Measurements from ENCODE around the gene C10orf71. TPM values are rescaled to one million over a fixed set of nuclear protein-coding genes. Genes with fewer than 3 reads are reported as not detected.

The C10orf71 gene
- total and polyA plus RNA-seq, 9 donors = 0.01 to 0.03 (median 0.03) TPM; not detected in 6

GRCh38 chr10:49290131-49290530 lies 8.8 kb upstream of the C10orf71 start:
- TF ChIP-seq EP300 (IDR thresholded peaks at IDR 0.05) = no peak
- DNase-seq = no peak
- intact Hi-C loops (cut with DNase I) = no loop called here
- Histone ChIP-seq H3K27me3 (no peaks in the 10 kb centered on the region), H3K4me1 (ENCODE audit: insufficient read depth) (no peaks in the 10 kb centered on the region), H3K27ac (no peak overlapping the region), H3K36me3 (no peaks in the 10 kb centered on the region), H3K9me3 (no peaks in the 10 kb centered on the region), H3K4me3 (no peak overlapping the region)
- 38 to 45% (median 44%) methylated on average over 1 of the region's 1 CpG for WGBS, 3 donors

- Histone ChIP-seq H3K27me3 (no peaks in the 10 kb centered on the region), H3K9me3 (no peaks in the 10 kb centered on the region), H3K4me1 (ENCODE audit: insufficient read depth) (no peaks in the 10 kb centered on the region), H3K27ac (no peak overlapping the region), H3K36me3 (no peaks in the 10 kb centered on the region), H3K4me3 (no peak overlapping the region)
- 69 to 80% (median 73%) methylated on average over 3 of the region's 3 CpGs for WGBS, 3 donors
- intact Hi-C loops (cut with DNase I) = no loop called here
- TF ChIP-seq POLR2A (IDR thresholded peaks at IDR 0.05) (no peak), CTCF (IDR thresholded peaks at IDR 0.05) (no peak), EP300 (IDR thresholded peaks at IDR 0.05) (no peak)
- no peak for DNase-seq
Measured at GRCh38 chr10:49290607-49291006, 8.4 kb upstream of the C10orf71 start.

GRCh38 chr10:49292565-49293207 lies 6.3 kb upstream of the C10orf71 start:
- no peak for DNase-seq
- no peaks in the 10 kb centered on the region for H3K36me3 ChIP-seq
- no peaks in the 10 kb centered on the region for H3K4me1 ChIP-seq (ENCODE audit: insufficient read depth)
- no peak overlapping the region for H3K27ac ChIP-seq
- 80 to 90% (median 87%) methylated on average over 6 of the region's 6 CpGs for WGBS, 3 donors
- no peak overlapping the region for H3K4me3 ChIP-seq
- intact Hi-C loops (cut with DNase I) = no loop called here
- H3K27me3 ChIP-seq = no peaks in the 10 kb centered on the region
- TF ChIP-seq EP300 (IDR thresholded peaks at IDR 0.05) (no peak), CTCF (IDR thresholded peaks at IDR 0.05) (no peak), POLR2A (IDR thresholded peaks at IDR 0.05) (no peak)
- H3K9me3 ChIP-seq = no peaks in the 10 kb centered on the region

GRCh38 chr10:49293208-49293603 lies 5.8 kb upstream of the C10orf71 start:
- Histone ChIP-seq H3K4me3 (no peak overlapping the region), H3K27ac (no peak overlapping the region), H3K4me1 (ENCODE audit: insufficient read depth) (no peaks in the 10 kb centered on the region), H3K36me3 (no peaks in the 10 kb centered on the region), H3K9me3 (no peaks in the 10 kb centered on the region), H3K27me3 (no peaks in the 10 kb centered on the region)
- TF ChIP-seq CTCF (IDR thresholded peaks at IDR 0.05) (no peak), POLR2A (IDR thresholded peaks at IDR 0.05) (no peak), EP300 (IDR thresholded peaks at IDR 0.05) (no peak)
- WGBS, 3 donors = 75 to 84% (median 76%) methylated on average over 7 of the region's 7 CpGs
- intact Hi-C loops (cut with DNase I) = no loop called here
- DNase-seq = no peak

GRCh38 chr10:49294731-49295130 lies 4.2 kb upstream of the C10orf71 start:
- H3K4me3 ChIP-seq = no peak overlapping the region
- no peaks in the 10 kb centered on the region for H3K27me3 ChIP-seq
- intact Hi-C loops (cut with DNase I) = loop anchor here in 1 of 4 donors (5.0 kb wide), 1 partner anchor 212 kb away; no protein-coding TSS in a partner anchor
- no peak overlapping the region for H3K27ac ChIP-seq
- no peak for DNase-seq
- TF ChIP-seq POLR2A (IDR thresholded peaks at IDR 0.05) (no peak), CTCF (IDR thresholded peaks at IDR 0.05) (no peak), EP300 (IDR thresholded peaks at IDR 0.05) (no peak)
- H3K4me1 ChIP-seq (ENCODE audit: insufficient read depth) = no peaks in the 10 kb centered on the region
- no peaks in the 10 kb centered on the region for H3K9me3 ChIP-seq
- no peaks in the 10 kb centered on the region for H3K36me3 ChIP-seq
- 68 to 79% (median 77%) methylated on average over 5 of the region's 5 CpGs for WGBS, 3 donors
